GM18861 (cell line): ENCODE data around the gene UST.
"Not testable (repeated sequence)": the region's sequence is repeated elsewhere in the genome, so short reads cannot be mapped to it uniquely, and the experiment has no call there.

ENCODE experiments used
- ATAC-seq: cut with Tn5 transposase; IDR thresholded peaks from one replicate; pipeline ENCODE4 v1.9.1; 2021; ENCODE audit not compliant: unreplicated experiment

UST gene

GRCh38 chr6:148934961-148935360, 188.1 kb downstream of the UST start:
- no peak for ATAC-seq

DNA sequence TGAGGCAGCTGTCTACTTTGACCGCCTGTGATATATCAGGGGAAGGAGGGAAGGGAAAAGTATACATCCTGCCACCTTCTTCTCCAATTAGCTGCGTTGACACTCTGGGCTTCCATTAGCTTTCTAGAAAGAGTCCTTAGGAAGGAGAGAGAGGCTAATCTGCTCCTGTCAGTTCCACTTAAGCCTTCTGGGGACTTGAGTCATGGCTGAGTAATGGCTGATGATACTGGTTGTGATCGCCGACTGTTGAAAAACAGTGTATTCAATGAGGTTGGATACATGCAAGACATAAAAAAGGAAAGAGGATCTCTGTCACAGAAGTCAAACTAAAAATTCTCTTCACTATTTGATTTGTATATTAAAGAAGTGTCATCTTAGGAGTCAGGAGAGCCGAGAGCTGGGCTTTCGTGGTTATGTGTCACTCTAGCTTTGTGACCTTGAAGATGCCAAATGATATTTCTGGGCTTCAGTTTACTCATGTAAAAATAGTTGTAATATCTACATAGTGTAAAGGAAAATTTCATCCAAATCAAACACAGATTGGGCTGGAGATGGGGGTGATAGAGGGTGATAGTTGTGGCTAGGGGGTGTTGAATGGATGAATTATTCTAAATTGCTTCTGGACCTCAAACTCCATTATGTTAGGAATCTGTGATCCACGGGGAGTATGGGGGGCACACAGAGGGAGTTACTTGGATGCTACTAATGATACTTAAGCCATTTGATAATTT, 189.0 kb downstream of the UST start:
- no peak for ATAC-seq

- no peak for ATAC-seq
These were observed 196.6 kb downstream of the UST start for GRCh38 chr6:148943451-148943850.

- no peak for ATAC-seq
These were observed 197.8 kb downstream of the UST start for GRCh38 chr6:148944608-148945007.

- no peak for ATAC-seq
These were observed 198.6 kb downstream of the UST start for GRCh38 chr6:148945301-148946021.

GRCh38 chr6:148947621-148948444, 201.0 kb downstream of the UST start:
- ATAC-seq: peak; percentile 52

DNA sequence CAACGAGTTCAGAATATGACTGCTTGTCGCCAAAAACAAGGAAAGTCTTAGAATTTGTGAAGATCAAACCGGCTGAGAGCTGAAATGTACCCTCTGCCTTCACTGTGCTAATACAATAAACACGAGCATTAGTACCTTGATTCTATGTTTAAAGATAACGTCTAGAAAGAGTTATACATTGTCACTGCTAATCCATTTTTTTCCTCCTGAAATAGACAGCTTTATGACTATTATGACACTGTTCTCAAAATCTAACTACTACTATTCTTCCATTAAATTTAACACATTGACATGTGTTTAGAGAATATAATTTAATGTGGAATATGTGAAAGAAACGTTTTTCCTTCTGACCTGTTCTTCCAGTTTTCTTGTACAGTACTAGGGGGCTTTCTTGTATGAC, 204.8 kb downstream of the UST start:
- ATAC-seq: no peak

DNA sequence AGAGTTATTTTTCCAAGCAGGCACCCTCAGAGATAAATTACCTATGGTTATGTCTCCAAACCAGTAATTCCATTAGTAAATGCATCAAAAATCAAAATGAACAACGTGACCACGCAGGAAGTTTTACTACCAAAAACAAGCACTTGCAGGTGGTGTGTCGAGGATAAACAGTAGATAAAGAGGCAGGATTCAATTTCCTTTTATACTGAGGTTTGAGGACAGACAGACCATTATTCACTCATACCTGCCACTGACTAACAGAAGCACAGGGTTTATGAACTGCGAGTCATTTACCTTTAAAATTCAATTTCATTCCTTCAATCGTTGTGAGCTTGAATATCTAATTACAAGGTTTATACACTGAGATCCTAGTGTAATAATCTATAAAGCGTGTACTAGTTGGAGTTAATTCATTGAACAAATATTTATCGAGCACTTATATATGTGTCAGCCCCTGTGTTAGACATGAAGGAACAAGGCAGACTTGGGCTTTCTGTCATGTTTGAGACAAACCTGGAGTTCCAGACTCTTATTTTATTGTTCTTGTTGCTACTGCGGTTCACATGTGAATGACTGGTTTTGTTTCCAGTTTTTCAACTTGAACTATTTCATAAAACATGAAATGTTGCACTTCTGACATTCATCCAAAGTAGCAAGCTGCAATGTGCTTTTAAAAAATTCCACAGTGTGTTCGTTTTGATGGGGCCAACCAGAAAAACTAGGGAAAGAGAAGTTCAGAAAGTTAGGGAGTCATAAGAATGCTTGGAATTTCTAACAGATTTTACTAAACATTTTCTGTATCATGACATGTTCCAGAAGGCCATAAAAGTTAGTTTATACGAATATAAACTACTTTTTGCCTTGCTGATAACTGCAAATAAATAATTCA, 205.6 kb downstream of the UST start:
- ATAC-seq: no peak

- ATAC-seq: no peak
These were observed 207.6 kb downstream of the UST start for GRCh38 chr6:148954461-148954860.

GRCh38 chr6:148954934-148955333, 208.1 kb downstream of the UST start:
- no peak for ATAC-seq

DNA sequence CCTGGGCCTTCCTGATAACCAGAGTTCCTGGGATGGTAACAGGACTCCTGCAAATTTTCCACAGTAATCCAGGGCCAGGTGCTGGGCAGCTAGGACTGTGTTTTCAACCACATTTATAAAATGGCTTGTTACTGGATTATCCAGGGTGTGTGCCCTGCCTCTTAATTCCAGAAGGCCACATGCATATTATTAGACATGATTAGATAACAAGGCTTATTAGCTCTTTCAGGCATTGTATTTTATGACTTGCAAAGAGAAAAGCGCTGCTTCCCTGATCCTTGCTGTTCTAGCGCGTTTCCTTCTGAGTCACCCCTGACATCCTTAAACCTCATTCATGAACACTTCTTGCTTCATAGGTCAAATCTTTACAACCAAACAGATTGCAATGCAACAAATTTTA, 208.6 kb downstream of the UST start:
- no peak for ATAC-seq

GRCh38 chr6:148956163-148956562, 209.3 kb downstream of the UST start:
- not testable (repeated sequence) for ATAC-seq

GRCh38 chr6:148957752-148958151, 210.9 kb downstream of the UST start:
- no peak for ATAC-seq

DNA sequence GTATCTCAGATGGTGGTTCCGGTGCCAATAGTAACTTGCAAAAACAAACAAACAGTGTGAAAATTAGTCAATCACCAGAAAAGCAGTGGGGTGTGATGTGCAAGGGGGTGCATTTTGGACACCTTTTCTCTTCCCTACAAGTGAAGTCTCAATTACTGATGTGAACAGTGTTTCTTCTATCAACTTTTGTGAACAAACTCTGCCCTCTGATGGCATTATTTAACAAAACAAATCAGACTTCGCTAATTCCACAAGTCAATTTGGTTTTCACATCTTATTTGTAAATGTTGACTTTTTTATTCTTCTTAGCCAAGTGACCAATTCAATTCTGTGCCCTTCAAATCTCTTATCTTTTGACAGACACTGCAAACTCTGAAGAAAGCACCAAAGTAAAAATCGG, 212.2 kb downstream of the UST start:
- no peak for ATAC-seq

GRCh38 chr6:148959501-148959900, 212.7 kb downstream of the UST start:
- ATAC-seq: no peak

- no peak for ATAC-seq
These were observed 216.2 kb downstream of the UST start for GRCh38 chr6:148962854-148963515.

DNA sequence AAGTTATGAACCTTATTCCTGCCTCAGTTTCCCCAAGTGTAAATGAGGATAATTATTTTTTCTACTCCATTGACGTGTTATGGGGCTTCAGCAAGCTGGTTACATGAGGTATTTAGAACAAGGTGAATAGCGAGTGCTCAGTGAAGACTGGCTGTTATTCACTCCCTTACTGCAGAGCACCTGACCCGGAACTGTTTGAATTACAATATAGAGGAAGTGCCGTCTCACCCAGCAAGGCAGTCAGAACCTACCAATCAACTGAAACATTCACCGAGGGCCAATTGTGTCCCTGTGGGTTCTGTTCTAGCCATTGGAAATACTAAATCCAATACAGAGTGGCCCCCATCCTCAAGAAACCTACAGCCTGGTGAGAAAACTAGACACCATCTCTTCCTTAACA, 216.9 kb downstream of the UST start:
- no peak for ATAC-seq

GRCh38 chr6:148964467-148964866, 217.6 kb downstream of the UST start:
- ATAC-seq: no peak

DNA sequence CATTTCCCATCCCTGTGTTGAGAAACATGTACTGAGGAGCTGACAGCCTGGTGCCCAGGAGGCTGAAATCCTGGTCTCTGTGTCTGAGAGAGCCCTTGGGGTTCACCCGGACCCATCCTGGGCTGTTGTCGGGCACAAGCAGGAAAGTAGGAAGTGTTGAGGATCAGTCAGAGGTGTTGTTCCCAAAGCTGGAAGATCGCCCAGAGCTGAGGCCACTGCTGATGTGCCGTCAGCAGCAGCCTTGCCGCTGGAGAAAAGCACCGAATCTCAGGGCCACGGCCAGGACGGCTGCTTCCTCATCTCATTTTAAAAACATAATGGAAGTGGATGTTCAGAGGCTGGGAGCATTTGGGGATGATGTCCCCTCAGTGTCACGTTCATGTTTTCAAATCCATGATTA, 218.5 kb downstream of the UST start:
- ATAC-seq: no peak

DNA sequence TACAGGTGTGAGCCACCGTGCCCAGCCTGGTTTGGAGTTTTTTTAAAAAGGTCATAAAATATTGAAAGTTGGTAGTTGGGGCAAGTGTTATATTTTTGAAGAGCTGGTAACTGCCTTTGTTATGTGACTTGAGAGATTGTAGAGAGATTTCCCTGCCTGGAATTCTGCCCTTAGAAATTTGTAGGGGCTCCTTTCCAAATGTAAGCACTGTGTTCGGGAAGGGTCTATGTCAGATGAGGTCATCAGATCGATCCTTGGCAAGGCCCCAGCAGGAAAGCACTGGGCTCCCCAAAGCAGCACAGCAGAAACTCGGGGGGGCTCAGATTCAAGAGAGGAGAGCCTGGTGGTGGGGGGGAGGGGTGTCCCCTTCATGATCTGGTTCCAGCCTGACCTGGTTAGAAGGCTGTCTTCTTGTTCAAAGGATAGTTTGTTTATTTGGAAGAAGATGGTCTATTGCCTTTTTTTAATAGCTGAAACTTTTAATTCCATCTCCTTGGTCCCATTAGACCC, 220.2 kb downstream of the UST start:
- no peak for ATAC-seq
